Tibial nerve (tissue), 4 donors: ENCODE measurements around the gene FCHSD2. TPM values are rescaled to one million over a fixed set of nuclear protein-coding genes. Genes with fewer than 3 reads are reported as not detected.

Source experiments
- DNase-seq, 2 donors: peaks; one replicate each; pipeline ENCODE4 v3.0.0-alpha.2; 2019; ENCODE audit warnings: low spot score in 2 of 2
- H3K27ac ChIP-seq, 4 donors: fragments of 200-600 bp; sonication (generic) in 3 of 4; one replicate each; pipeline ENCODE4 v1.5.1; 2017 to 2019; ENCODE audit warnings: mild to moderate bottlenecking in 1 of 4
- H3K27me3 ChIP-seq, 2 donors: fragments of 200-600 bp; sonication (generic) in 1 of 2; one replicate each; pipeline versions ENCODE4 v1.5.1 to v1.6.0; 2017 to 2019
- H3K36me3 ChIP-seq, 3 donors: fragments of 200-600 bp; sonication (generic); one replicate each; pipeline ENCODE4 v1.5.1; 2018 to 2019
- H3K4me1 ChIP-seq, 4 donors: fragments of 200-600 bp; sonication (generic) in 3 of 4; one replicate each; pipeline ENCODE4 v1.5.1; 2017 to 2019
- H3K4me3 ChIP-seq, 4 donors: fragments of 200-600 bp; sonication (generic) in 3 of 4; one replicate each; pipeline ENCODE4 v1.5.1; 2017 to 2019; ENCODE audit warnings: mild to moderate bottlenecking in 1 of 4, moderate library complexity in 1 of 4
- H3K9me3 ChIP-seq, 4 donors: fragments of 200-600 bp; sonication (generic) in 3 of 4; one replicate each; pipeline ENCODE4 v1.5.1; 2017 to 2019
- CTCF ChIP-seq, 5 experiments: fragments of 200-600 bp in 3 of 5; fragments of 450-650 bp in 2 of 5; sonication (generic) in 3 of 5; IDR thresholded peaks; one replicate each; pipeline ENCODE4 v1.5.1; 2016 to 2019; ENCODE audit warnings: antibody characterized with exemption in 5 of 5, mild to moderate bottlenecking in 3 of 5, moderate library complexity in 2 of 5
- EP300 ChIP-seq, 2 donors: sonication (generic); formaldehyde crosslinking; IDR thresholded peaks; one replicate each; pipeline ENCODE4 v1.6.1; 2017; ENCODE audit warnings: antibody characterized with exemption in 2 of 2, mild to moderate bottlenecking in 1 of 2
- POLR2A ChIP-seq, 2 donors: fragments of 450-650 bp; IDR thresholded peaks; one replicate each; pipeline ENCODE4 v1.6.1; 2017; ENCODE audit warnings: antibody characterized with exemption in 2 of 2, mild to moderate bottlenecking in 2 of 2, moderate library complexity in 2 of 2
- WGBS, 2 donors: methylation state at CpG; one replicate each; pipeline ENCODE4 v1.1.5; 2018; 5-methylcytosine and 5-hydroxymethylcytosine counted together
- total RNA-seq, 4 donors: library from RNA; depleted of rRNA; stranded (reverse); fragments of >200 nt; gene quantifications; one replicate each; pipeline ENCODE4 v1.1.0, GENCODE V29; 2016

The FCHSD2 gene
- total RNA-seq, 4 donors from 2014 or later, result 19.5 to 29.1 (median 22.8) TPM

- TF ChIP-seq POLR2A (IDR thresholded peaks at IDR 0.05) (no peak), EP300 (IDR thresholded peaks at IDR 0.05) (peak in 1 of 2 donors; percentile 61), CTCF (IDR thresholded peaks at IDR 0.05) (peak in 4 of 5 experiments; percentile 9 to 63 (median 40))
- H3K9me3 ChIP-seq, result no peaks in the 10 kb centered on the region
- peak overlapping the region; percentile 6 to 86 (median 66) for H3K27ac ChIP-seq
- peaks cover 0 to 57% (median 0%) of the 10 kb centered on the region in 3 donors for H3K36me3 ChIP-seq
- peak; percentile 66 for DNase-seq
- peaks cover 0 to 21% (median 10%) of the 10 kb centered on the region in 4 donors for H3K4me1 ChIP-seq
- WGBS, 2 donors, result 22 to 30% methylated on average over 23 to 69 of the region's 82 CpGs
- peak overlapping the region; percentile 45 to 65 (median 54) for H3K4me3 ChIP-seq
- H3K27me3 ChIP-seq, result no peaks in the 10 kb centered on the region
Measured at GRCh38 chr11:72821920-72822799, 320.0 kb downstream of the FCHSD2 start.

- TF ChIP-seq POLR2A (IDR thresholded peaks at IDR 0.05) (no peak), EP300 (IDR thresholded peaks at IDR 0.05) (no peak)
- H3K4me3 ChIP-seq, result peak overlapping the region; percentile 45 to 65 (median 54)
- H3K27ac ChIP-seq, result peak overlapping the region; percentile 6 to 86 (median 66)
- H3K27me3 ChIP-seq, result no peaks in the 10 kb centered on the region
- DNase-seq, result no peak
- H3K36me3 ChIP-seq, result peaks cover 0 to 57% (median 0%) of the 10 kb centered on the region in 3 donors
- 55 to 66% methylated on average over 26 to 30 of the region's 50 CpGs for WGBS, 2 donors
- H3K9me3 ChIP-seq, result no peaks in the 10 kb centered on the region
- peaks cover 0 to 29% (median 14%) of the 10 kb centered on the region in 4 donors for H3K4me1 ChIP-seq
Measured at GRCh38 chr11:72821221-72821919, 320.7 kb downstream of the FCHSD2 start.

GRCh38 chr11:72820439-72821139 is 321.5 kb downstream of the FCHSD2 start:
- Histone ChIP-seq H3K4me1 (peaks cover 0 to 37% (median 22%) of the 10 kb centered on the region in 4 donors), H3K9me3 (no peaks in the 10 kb centered on the region), H3K4me3 (no peak overlapping the region), H3K27ac (no peak overlapping the region), H3K27me3 (no peaks in the 10 kb centered on the region), H3K36me3 (peaks cover 0 to 51% (median 0%) of the 10 kb centered on the region in 3 donors)
- TF ChIP-seq EP300 (IDR thresholded peaks at IDR 0.05) (no peak), POLR2A (IDR thresholded peaks at IDR 0.05) (no peak), CTCF (IDR thresholded peaks at IDR 0.05) (no peak)
- WGBS, 2 donors, result 94 to 97% methylated on average over 15 of the region's 15 CpGs
- no peak for DNase-seq

- Histone ChIP-seq H3K27me3 (no peaks in the 10 kb centered on the region), H3K4me1 (peaks cover 0 to 47% (median 29%) of the 10 kb centered on the region in 4 donors), H3K9me3 (no peaks in the 10 kb centered on the region), H3K4me3 (no peak overlapping the region), H3K27ac (no peak overlapping the region), H3K36me3 (peaks cover 0 to 38% (median 0%) of the 10 kb centered on the region in 3 donors)
- no peak for DNase-seq
- 73% methylated on average over 4 of the region's 4 CpGs for WGBS, 2 donors
- TF ChIP-seq EP300 (IDR thresholded peaks at IDR 0.05), result no peak
- TF ChIP-seq CTCF (IDR thresholded peaks at IDR 0.05), result no peak
- no peak for TF ChIP-seq POLR2A (IDR thresholded peaks at IDR 0.05)
Measured at GRCh38 chr11:72818971-72819370, 323.1 kb downstream of the FCHSD2 start.

GRCh38 chr11:72817966-72818365 is 324.2 kb downstream of the FCHSD2 start:
- DNase-seq, result no peak
- no peak for TF ChIP-seq EP300 (IDR thresholded peaks at IDR 0.05)
- no peak for TF ChIP-seq POLR2A (IDR thresholded peaks at IDR 0.05)
- no peak for TF ChIP-seq CTCF (IDR thresholded peaks at IDR 0.05)
- Histone ChIP-seq H3K9me3 (no peaks in the 10 kb centered on the region), H3K4me3 (no peak overlapping the region), H3K27me3 (no peaks in the 10 kb centered on the region), H3K36me3 (peaks cover 0 to 38% (median 0%) of the 10 kb centered on the region in 3 donors), H3K27ac (no peak overlapping the region), H3K4me1 (peaks cover 0 to 54% (median 30%) of the 10 kb centered on the region in 4 donors)
- 98 to 100% methylated on average over 4 of the region's 4 CpGs for WGBS, 2 donors
